Activated T-helper 17 cell treated with anti-CD3 and anti-CD28 coated beads, Interleukin-2, amount 50 U/mL, for 72 hours (primary cell): Measurements from ENCODE around the gene AUTS2. TPM values are rescaled to one million over a fixed set of nuclear protein-coding genes. Genes with fewer than 3 reads are reported as not detected.

Experiments used
- ATAC-seq: fragments of 150-1000 bp; cut with Tn5 transposase; replicated peaks from 2 replicates; pipeline ENCODE4 v1.10.0; 2021; ENCODE audit warnings: mild to moderate bottlenecking, moderate library complexity
- H3K27ac Mint-ChIP-seq: one replicate; pipeline ENCODE4 v1.8.0; 2022; ENCODE audit warnings: mixed read lengths
- H3K27me3 Mint-ChIP-seq: one replicate; pipeline ENCODE4 v1.8.0; 2022; ENCODE audit warnings: mixed read lengths
- H3K36me3 Mint-ChIP-seq: one replicate; pipeline ENCODE4 v1.8.0; 2022; ENCODE audit warnings: low read depth, mild to moderate bottlenecking, mixed read lengths
- H3K4me1 Mint-ChIP-seq: one replicate; pipeline ENCODE4 v1.8.0; 2022; ENCODE audit warnings: mixed read lengths
- H3K4me3 Mint-ChIP-seq: one replicate; pipeline ENCODE4 v1.8.0; 2022; ENCODE audit warnings: mild to moderate bottlenecking, mixed read lengths
- H3K9me3 Mint-ChIP-seq: one replicate; pipeline ENCODE4 v1.8.0; 2022; ENCODE audit warnings: mixed read lengths
- total RNA-seq, 2 donors: library from RNA; stranded (reverse); gene quantifications; one replicate each; pipeline ENCODE4 v1.2.3, GENCODE V29; 2022

AUTS2 gene
- total RNA-seq, 2 donors from 2014 or later = 20.1 to 39.9 TPM

GRCh38 chr7:70116867-70117266 lies 518.6 kb downstream of the AUTS2 start:
- no peaks in the 10 kb centered on the region for H3K36me3 Mint-ChIP-seq
- H3K4me1 Mint-ChIP-seq = no peaks in the 10 kb centered on the region
- H3K4me3 Mint-ChIP-seq = no peak overlapping the region
- H3K27me3 Mint-ChIP-seq = no peaks in the 10 kb centered on the region
- ATAC-seq = no peak
- peaks cover 3% of the 10 kb centered on the region for H3K9me3 Mint-ChIP-seq
- no peak overlapping the region for H3K27ac Mint-ChIP-seq

- Mint-ChIP-seq H3K27ac (no peak overlapping the region), H3K4me1 (no peaks in the 10 kb centered on the region), H3K9me3 (peaks cover 11% of the 10 kb centered on the region)
These were observed 522.6 kb downstream of the AUTS2 start for GRCh38 chr7:70120851-70121250.

GRCh38 chr7:70131817-70132216 lies 533.5 kb downstream of the AUTS2 start:
- Mint-ChIP-seq H3K4me3 (no peak overlapping the region), H3K36me3 (no peaks in the 10 kb centered on the region), H3K9me3 (no peaks in the 10 kb centered on the region), H3K27me3 (no peaks in the 10 kb centered on the region), H3K27ac (no peak overlapping the region), H3K4me1 (no peaks in the 10 kb centered on the region)
- no peak for ATAC-seq

More at GRCh38 chr7:70120851-70121250, 522.6 kb downstream of the AUTS2 start:
- Mint-ChIP-seq H3K4me3 (no peak overlapping the region), H3K36me3 (no peaks in the 10 kb centered on the region), H3K27me3 (no peaks in the 10 kb centered on the region)
- ATAC-seq = no peak

- H3K4me1 Mint-ChIP-seq = no peaks in the 10 kb centered on the region
- H3K27me3 Mint-ChIP-seq = no peaks in the 10 kb centered on the region
- no peak overlapping the region for H3K27ac Mint-ChIP-seq
- H3K36me3 Mint-ChIP-seq = no peaks in the 10 kb centered on the region
- H3K9me3 Mint-ChIP-seq = no peaks in the 10 kb centered on the region
- no peak overlapping the region for H3K4me3 Mint-ChIP-seq
- ATAC-seq = no peak
These were observed 534.1 kb downstream of the AUTS2 start for GRCh38 chr7:70132226-70132851.

- no peak overlapping the region for H3K27ac Mint-ChIP-seq
- no peaks in the 10 kb centered on the region for H3K4me1 Mint-ChIP-seq
- no peak overlapping the region for H3K4me3 Mint-ChIP-seq
- H3K9me3 Mint-ChIP-seq = no peaks in the 10 kb centered on the region
- H3K36me3 Mint-ChIP-seq = no peaks in the 10 kb centered on the region
- ATAC-seq = no peak
- no peaks in the 10 kb centered on the region for H3K27me3 Mint-ChIP-seq
These were observed 534.8 kb downstream of the AUTS2 start for GRCh38 chr7:70132852-70133690.

- Mint-ChIP-seq H3K27me3 (no peaks in the 10 kb centered on the region), H3K27ac (no peak overlapping the region), H3K9me3 (no peaks in the 10 kb centered on the region), H3K36me3 (no peaks in the 10 kb centered on the region), H3K4me1 (no peaks in the 10 kb centered on the region), H3K4me3 (no peak overlapping the region)
- ATAC-seq = no peak
These were observed 535.9 kb downstream of the AUTS2 start for GRCh38 chr7:70134029-70134770.

GRCh38 chr7:70135656-70136055 lies 537.4 kb downstream of the AUTS2 start:
- Mint-ChIP-seq H3K9me3 (no peaks in the 10 kb centered on the region), H3K4me3 (no peak overlapping the region), H3K4me1 (no peaks in the 10 kb centered on the region), H3K27me3 (no peaks in the 10 kb centered on the region), H3K36me3 (no peaks in the 10 kb centered on the region), H3K27ac (no peak overlapping the region)
- no peak for ATAC-seq

- no peaks in the 10 kb centered on the region for H3K27me3 Mint-ChIP-seq
- H3K27ac Mint-ChIP-seq = no peak overlapping the region
- no peaks in the 10 kb centered on the region for H3K36me3 Mint-ChIP-seq
- H3K4me3 Mint-ChIP-seq = no peak overlapping the region
- H3K9me3 Mint-ChIP-seq = no peaks in the 10 kb centered on the region
- ATAC-seq = no peak
- H3K4me1 Mint-ChIP-seq = no peaks in the 10 kb centered on the region
These were observed 538.9 kb downstream of the AUTS2 start for GRCh38 chr7:70137126-70137525.

- Mint-ChIP-seq H3K4me3 (no peak overlapping the region), H3K36me3 (no peaks in the 10 kb centered on the region), H3K4me1 (no peaks in the 10 kb centered on the region), H3K27me3 (peaks cover 3% of the 10 kb centered on the region), H3K27ac (no peak overlapping the region), H3K9me3 (no peaks in the 10 kb centered on the region)
- ATAC-seq = no peak
These were observed 544.1 kb downstream of the AUTS2 start for GRCh38 chr7:70142247-70142932.

GRCh38 chr7:70143075-70144044 lies 545.1 kb downstream of the AUTS2 start:
- Mint-ChIP-seq H3K9me3 (no peaks in the 10 kb centered on the region), H3K4me1 (no peaks in the 10 kb centered on the region), H3K36me3 (no peaks in the 10 kb centered on the region), H3K4me3 (no peak overlapping the region), H3K27ac (no peak overlapping the region), H3K27me3 (peaks cover 3% of the 10 kb centered on the region)
- ATAC-seq = no peak

GRCh38 chr7:70148997-70149396 lies 550.7 kb downstream of the AUTS2 start:
- H3K4me1 Mint-ChIP-seq = no peaks in the 10 kb centered on the region
- no peak overlapping the region for H3K27ac Mint-ChIP-seq
- ATAC-seq = no peak
- no peaks in the 10 kb centered on the region for H3K36me3 Mint-ChIP-seq
- no peak overlapping the region for H3K4me3 Mint-ChIP-seq
- peaks cover 3% of the 10 kb centered on the region for H3K27me3 Mint-ChIP-seq
- H3K9me3 Mint-ChIP-seq = peaks cover 3% of the 10 kb centered on the region

- no peaks in the 10 kb centered on the region for H3K4me1 Mint-ChIP-seq
- no peaks in the 10 kb centered on the region for H3K27me3 Mint-ChIP-seq
- H3K27ac Mint-ChIP-seq = no peak overlapping the region
- ATAC-seq = no peak
- peaks cover 3% of the 10 kb centered on the region for H3K9me3 Mint-ChIP-seq
- H3K36me3 Mint-ChIP-seq = no peaks in the 10 kb centered on the region
- H3K4me3 Mint-ChIP-seq = no peak overlapping the region
These were observed 554.0 kb downstream of the AUTS2 start for GRCh38 chr7:70152313-70152712.

- Mint-ChIP-seq H3K9me3 (peaks cover 3% of the 10 kb centered on the region), H3K27ac (no peak overlapping the region), H3K36me3 (no peaks in the 10 kb centered on the region), H3K27me3 (peaks cover 4% of the 10 kb centered on the region), H3K4me1 (no peaks in the 10 kb centered on the region), H3K4me3 (no peak overlapping the region)
- no peak for ATAC-seq
These were observed 555.7 kb downstream of the AUTS2 start for GRCh38 chr7:70153933-70154332.
